Endothelial cell of umbilical vein (primary cell): Measurements from ENCODE around the gene ENTR1. TPM values are rescaled to one million over a fixed set of nuclear protein-coding genes. Genes with fewer than 3 reads are reported as not detected.

Experiments
- BruUV-seq: library from RNA; stranded (reverse); fragments of 400-500 nt; replicated peaks from 2 replicates; lab custom pipeline; 2021; lab: Mats Ljungman, UMichigan
- CTCF ChIA-PET: fragments of 300-600, 350-600 bp; sonication (Branson Sonifier 250); formaldehyde crosslinking; loops from one replicate; lab custom pipeline; 2021; ENCODE audit warnings: antibody characterized with exemption, inconsistent platforms; lab: Charles Lee
- POLR2A ChIA-PET: fragments of 300-600, 350-600 bp; sonication (Branson Sonifier 250); formaldehyde crosslinking; loops from one replicate; lab custom pipeline; 2021; ENCODE audit warnings: antibody characterized with exemption, inconsistent platforms; lab: Charles Lee
- DNase-seq: peaks from one replicate; pipeline ENCODE4 v3.0.0-alpha.2; 2011; ENCODE audit warnings: low read depth, low spot score
- FAIRE-seq: peaks from 2 replicates; lab custom pipeline; 2011; peaks lifted over from hg19 to GRCh38; lab: Jason Lieb, UNC
- H2AFZ ChIP-seq: 2 replicates; pipeline ENCODE4 v1.6.0; 2012; ENCODE audit warnings: low read depth, low read length, control low read depth, inconsistent platforms
- H3K27ac ChIP-seq: 2 replicates; pipeline ENCODE4 v1.5.1; 2011; ENCODE audit warnings: low read depth, mild to moderate bottlenecking, control low read depth, low read length, moderate library complexity; ENCODE audit not compliant: insufficient read depth
- H3K27me3 ChIP-seq, 2 experiments: 2 replicates each; pipeline versions ENCODE4 v1.6.0 to v1.6.1; 2011; ENCODE audit warnings: low read length in 2 of 2, mixed read lengths in 1 of 2; ENCODE audit not compliant: control insufficient read depth in 2 of 2, insufficient read depth in 2 of 2
- H3K36me3 ChIP-seq, 2 experiments: 2 replicates in 1 of 2; 3 replicates in 1 of 2; pipeline ENCODE4 v1.5.1; 2011; ENCODE audit warnings: low read length in 2 of 2, mild to moderate bottlenecking in 1 of 2, moderate library complexity in 1 of 2; ENCODE audit not compliant: control insufficient read depth in 2 of 2, insufficient read depth in 2 of 2; ENCODE audit errors: extremely low read depth in 1 of 2
- H3K4me1 ChIP-seq: 3 replicates; pipeline ENCODE4 v1.5.1; 2011; ENCODE audit warnings: mild to moderate bottlenecking, low read length; ENCODE audit not compliant: control insufficient read depth, insufficient read depth; ENCODE audit errors: extremely low read depth
- H3K4me2 ChIP-seq: 2 replicates; pipeline ENCODE4 v1.6.1; 2011; ENCODE audit warnings: low read length, control low read depth, mixed read lengths; ENCODE audit not compliant: insufficient read depth
- H3K4me3 ChIP-seq, 3 experiments: fragments of 200-600 bp in 1 of 3; sonication (generic), shearing (Covaris generic) in 1 of 3; replicated peaks in 1 of 3; 2 replicates each; pipeline ENCODE4 v1.5.1; 2011 to 2016; ENCODE audit warnings: control low read depth in 3 of 3, low read length in 3 of 3, mild to moderate bottlenecking in 2 of 3, inconsistent platforms in 1 of 3, low read depth in 1 of 3, moderate library complexity in 1 of 3; ENCODE audit not compliant: insufficient read depth in 1 of 3
- H3K79me2 ChIP-seq: 2 replicates; pipeline ENCODE4 v1.6.0; 2012; ENCODE audit warnings: low read length, inconsistent platforms; ENCODE audit not compliant: control insufficient read depth, insufficient read depth
- H3K9ac ChIP-seq: replicated peaks from 2 replicates; pipeline ENCODE3; 2011; ENCODE audit warnings: low read length, control low read depth; ENCODE audit not compliant: insufficient read depth; ENCODE audit errors: extremely low read depth
- H3K9me1 ChIP-seq: replicated peaks from 3 replicates; pipeline ENCODE4 v1.6.0; 2011; ENCODE audit warnings: mild to moderate bottlenecking, low read length; ENCODE audit not compliant: control insufficient read depth, insufficient read depth; ENCODE audit errors: extremely low read depth
- H3K9me3 ChIP-seq: replicated peaks from 2 replicates; pipeline ENCODE4 v1.5.1; 2012; ENCODE audit warnings: low read length, inconsistent platforms; ENCODE audit not compliant: control insufficient read depth, insufficient read depth
- H4K20me1 ChIP-seq: replicated peaks from 2 replicates; pipeline ENCODE3; 2011; ENCODE audit warnings: mild to moderate bottlenecking, low read length; ENCODE audit not compliant: control insufficient read depth, insufficient read depth; ENCODE audit errors: extremely low read depth
- CTCF ChIP-seq, 2 donors: IDR thresholded peaks; 1 replicate in 1 of 2; 2 replicates in 1 of 2; pipeline ENCODE4 v1.5.1; 2011; ENCODE audit warnings: low read length in 2 of 2, mild to moderate bottlenecking in 2 of 2, moderate library complexity in 2 of 2, control low read depth in 1 of 2, inconsistent platforms in 1 of 2, low read depth in 1 of 2; ENCODE audit not compliant: insufficient read depth in 1 of 2; ENCODE audit errors: extremely low read depth in 1 of 2
- EZH2 ChIP-seq: IDR thresholded peaks from 2 replicates; pipeline ENCODE4 v1.6.1; 2012; ENCODE audit warnings: borderline replicate concordance, low read depth, mild to moderate bottlenecking, moderate library complexity, low read length, inconsistent platforms; ENCODE audit not compliant: severe bottlenecking
- FOS ChIP-seq: IDR thresholded peaks from 2 replicates; pipeline ENCODE4 v1.6.1; 2011; ENCODE audit warnings: mild to moderate bottlenecking, low read length, moderate library complexity, borderline replicate concordance; ENCODE audit not compliant: insufficient read depth
- GATA2 ChIP-seq: IDR thresholded peaks from 2 replicates; pipeline ENCODE4 v1.7.0; 2011; ENCODE audit warnings: low read depth, mild to moderate bottlenecking, moderate library complexity, mixed read lengths, low read length; ENCODE audit not compliant: insufficient read length, insufficient read depth
- JUN ChIP-seq: IDR thresholded peaks from 2 replicates; pipeline ENCODE4 v1.6.1; 2011; ENCODE audit warnings: borderline replicate concordance, low read depth; ENCODE audit not compliant: insufficient read length, insufficient read depth
- MYC ChIP-seq: IDR thresholded peaks from one replicate; pipeline ENCODE4 v1.6.1; 2011; ENCODE audit warnings: mild to moderate bottlenecking, low read depth, low read length
- POLR2A ChIP-seq: IDR thresholded peaks from 2 replicates; pipeline ENCODE4 v1.6.1; 2012; ENCODE audit warnings: low read depth, mild to moderate bottlenecking, control low read depth, low read length
- POLR2AphosphoS5 ChIP-seq: IDR thresholded peaks from 2 replicates; pipeline ENCODE4 v1.6.1; 2012; ENCODE audit warnings: low read depth, mild to moderate bottlenecking, control low read depth, low read length, moderate library complexity; ENCODE audit not compliant: insufficient read depth
- dilution Hi-C: fragments of 300-500 bp; cut with MboI; formaldehyde crosslinking; loops from one replicate; pipeline ENCODE4 v1.15.0; 2019; ENCODE audit warnings: low sequenced_read_pairs; ENCODE audit not compliant: extremely low pct_ligation_motif_present
- intact Hi-C: fragments of 100-400 bp; cut with micrococcal nuclease; formaldehyde crosslinking; loops from one replicate; pipeline ENCODE4 v1.10.0; 2022
- polyA plus RNA-seq, 4 experiments: library from polyadenylated mRNA; depleted of rRNA in 3 of 4; stranded (reverse) in 3 of 4; unstranded in 1 of 4; fragments of >200 nt; gene quantifications; 2 replicates each; pipeline versions ENCODE4 v1.2.1 to v1.2.3, GENCODE V29; 2011 to 2012; ENCODE audit warnings: missing spikeins in 1 of 4
- total RNA-seq: library from RNA; stranded (reverse); gene quantifications from 2 replicates; pipeline ENCODE4 v1.2.3, GENCODE V29; 2021
- TF ChIP-seq, protein P1 (sequence below): IDR thresholded peaks from 2 replicates; pipeline ENCODE4 v1.6.1; 2011; ENCODE audit not compliant: insufficient read depth, insufficient read length

The ENTR1 gene
- total and polyA plus RNA-seq, 2 donors (not counting 3 experiments of a cell fraction or from before 2014, with no cell fraction given) = 36.0 to 61.6 TPM

GRCh38 chr9:136402067-136402466 is 8.3 kb downstream of the ENTR1 start:
- FAIRE-seq = no peak
- no peak overlapping the region for H2AFZ ChIP-seq
- TF ChIP-seq FOS = no peak
- TF ChIP-seq CTCF (IDR thresholded peaks at IDR 0.05; ENCODE audit: extremely low read depth in 1 of 2, insufficient read depth in 1 of 2, low read depth in 1 of 2, low read length in 2 of 2) = no peak
- no peak for TF ChIP-seq POLR2AphosphoS5
- TF ChIP-seq JUN = no peak
- TF ChIP-seq GATA2 = no peak
- TF ChIP-seq, protein P1, sequence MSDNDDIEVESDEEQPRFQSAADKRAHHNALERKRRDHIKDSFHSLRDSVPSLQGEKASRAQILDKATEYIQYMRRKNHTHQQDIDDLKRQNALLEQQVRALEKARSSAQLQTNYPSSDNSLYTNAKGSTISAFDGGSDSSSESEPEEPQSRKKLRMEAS = no peak
- TF ChIP-seq EZH2 = no peak
- no peak for TF ChIP-seq MYC
- no peak for TF ChIP-seq POLR2A
- H3K9me3 ChIP-seq = no peaks in the 10 kb centered on the region
- ChIA-PET CTCF (interaction anchor here (1.9 to 2.9 kb wide), 3 partner anchors 8 to 230 kb away, joined by 6 to 22 read pairs (median 12); partner anchors contain the start of genes ENTR1 and PMPCA), POLR2A (interaction anchor here (0.8 kb wide), 1 partner anchor 48 kb away, joined by 3 read pairs; no protein-coding TSS in a partner anchor)
- BruUV-seq = no TSS peak
- H3K27me3 ChIP-seq = no peaks in the 10 kb centered on the region
- no peak overlapping the region for H3K27ac ChIP-seq
- no peaks in the 10 kb centered on the region for H3K9me1 ChIP-seq
- intact Hi-C loops = no loop called here
- dilution Hi-C loops = no loop called here
- DNase-seq = no peak
- no peak overlapping the region for H3K9ac ChIP-seq
- H4K20me1 ChIP-seq = no peaks in the 10 kb centered on the region
- peaks cover 22% of the 10 kb centered on the region for H3K79me2 ChIP-seq
- peaks cover 10% of the 10 kb centered on the region for H3K4me1 ChIP-seq
- H3K4me2 ChIP-seq = no peak overlapping the region
- no peak overlapping the region for H3K4me3 ChIP-seq
- H3K36me3 ChIP-seq = peaks cover 0 to 27% of the 10 kb centered on the region in 2 experiments
